OCI-LY1 (cell line): ENCODE measurements around the gene EPB41L2.
"Not testable (repeated sequence)": the region's sequence is repeated elsewhere in the genome, so short reads cannot be mapped to it uniquely, and the experiment has no call there.

Experiments used
- H2AFZ ChIP-seq: fragments of 200-600 bp; sonication (generic), shearing (Covaris generic); 2 replicates; pipeline ENCODE4 v1.6.0; 2014; ENCODE audit warnings: antibody characterized with exemption, mild to moderate bottlenecking, low read length
- H3F3A ChIP-seq: fragments of 200-600 bp; sonication (generic), shearing (Covaris generic); 2 replicates; pipeline ENCODE4 v1.6.0; 2014; ENCODE audit warnings: mild to moderate bottlenecking, antibody characterized with exemption, low read length, moderate library complexity; ENCODE audit not compliant: insufficient read depth
- H3K27ac ChIP-seq: fragments of 200-600 bp; sonication (generic); 2 replicates; pipeline ENCODE4 v1.5.1; 2014; ENCODE audit warnings: low read length, mixed run types, mild to moderate bottlenecking, low read depth; ENCODE audit not compliant: poor library complexity, severe bottlenecking
- H3K27me3 ChIP-seq: fragments of 200-600 bp; sonication (generic); 2 replicates; pipeline ENCODE4 v1.6.0; 2014; ENCODE audit warnings: antibody characterized with exemption, mild to moderate bottlenecking, low read length, moderate library complexity; ENCODE audit not compliant: insufficient read depth
- H3K36me3 ChIP-seq: fragments of 200-600 bp; sonication (generic); 2 replicates; pipeline ENCODE4 v1.6.1; 2014; ENCODE audit warnings: mild to moderate bottlenecking, antibody characterized with exemption, low read length, moderate library complexity, mixed read lengths; ENCODE audit not compliant: insufficient read depth
- H3K4me1 ChIP-seq: fragments of 200-600 bp; sonication (generic); 2 replicates; pipeline ENCODE4 v1.5.1; 2014; ENCODE audit warnings: mild to moderate bottlenecking, low read length, moderate library complexity; ENCODE audit not compliant: insufficient read depth, severe bottlenecking
- H3K4me2 ChIP-seq: fragments of 200-600 bp; sonication (generic), shearing (Covaris generic); 2 replicates; pipeline ENCODE4 v1.6.1; 2014; ENCODE audit warnings: low read length
- H3K4me3 ChIP-seq: fragments of 200-600 bp; sonication (generic); 2 replicates; pipeline ENCODE4 v1.5.1; 2014; ENCODE audit warnings: low read length, low read depth, mild to moderate bottlenecking, mixed read lengths; ENCODE audit not compliant: poor library complexity, severe bottlenecking
- H3K79me2 ChIP-seq: fragments of 200-600 bp; shearing (Covaris generic); 2 replicates; pipeline ENCODE4 v1.6.1; 2016; ENCODE audit warnings: mixed run types, low read length, mixed read lengths; ENCODE audit not compliant: insufficient read depth
- H3K9ac ChIP-seq: fragments of 200-600 bp; sonication (generic), shearing (Covaris generic); 2 replicates; pipeline ENCODE4 v1.6.1; 2014; ENCODE audit warnings: mild to moderate bottlenecking, low read length, mixed read lengths
- H3K9me2 ChIP-seq: fragments of 200-600 bp; sonication (generic), shearing (Covaris generic); 2 replicates; pipeline ENCODE4 v1.6.1; 2014; ENCODE audit warnings: low read depth, mild to moderate bottlenecking, low read length, mixed read lengths
- H3K9me3 ChIP-seq: fragments of 200-600 bp; shearing (Covaris generic); 2 replicates; pipeline ENCODE4 v1.6.1; 2014; ENCODE audit warnings: low read length, mixed read lengths
- H4K20me1 ChIP-seq: fragments of 200-600 bp; sonication (generic), shearing (Covaris generic); 2 replicates; pipeline ENCODE4 v1.6.0; 2016; ENCODE audit warnings: mild to moderate bottlenecking, low read length; ENCODE audit not compliant: insufficient read depth
- EZH2 ChIP-seq: fragments of 200-600 bp; sonication (generic), shearing (Covaris generic); IDR thresholded peaks from 2 replicates; pipeline ENCODE4 v1.8.0; 2017; ENCODE audit warnings: borderline replicate concordance, mixed run types, mild to moderate bottlenecking, antibody characterized with exemption, low read length, moderate library complexity, mixed read lengths
- TF ChIP-seq, protein P1 (sequence below): fragments of 200-600 bp; sonication (generic), shearing (Covaris generic); IDR thresholded peaks from 2 replicates; pipeline ENCODE4 v1.5.1; 2017; ENCODE audit warnings: mild to moderate bottlenecking, antibody characterized with exemption, low read length, moderate library complexity, mixed read lengths

The EPB41L2 gene

DNA sequence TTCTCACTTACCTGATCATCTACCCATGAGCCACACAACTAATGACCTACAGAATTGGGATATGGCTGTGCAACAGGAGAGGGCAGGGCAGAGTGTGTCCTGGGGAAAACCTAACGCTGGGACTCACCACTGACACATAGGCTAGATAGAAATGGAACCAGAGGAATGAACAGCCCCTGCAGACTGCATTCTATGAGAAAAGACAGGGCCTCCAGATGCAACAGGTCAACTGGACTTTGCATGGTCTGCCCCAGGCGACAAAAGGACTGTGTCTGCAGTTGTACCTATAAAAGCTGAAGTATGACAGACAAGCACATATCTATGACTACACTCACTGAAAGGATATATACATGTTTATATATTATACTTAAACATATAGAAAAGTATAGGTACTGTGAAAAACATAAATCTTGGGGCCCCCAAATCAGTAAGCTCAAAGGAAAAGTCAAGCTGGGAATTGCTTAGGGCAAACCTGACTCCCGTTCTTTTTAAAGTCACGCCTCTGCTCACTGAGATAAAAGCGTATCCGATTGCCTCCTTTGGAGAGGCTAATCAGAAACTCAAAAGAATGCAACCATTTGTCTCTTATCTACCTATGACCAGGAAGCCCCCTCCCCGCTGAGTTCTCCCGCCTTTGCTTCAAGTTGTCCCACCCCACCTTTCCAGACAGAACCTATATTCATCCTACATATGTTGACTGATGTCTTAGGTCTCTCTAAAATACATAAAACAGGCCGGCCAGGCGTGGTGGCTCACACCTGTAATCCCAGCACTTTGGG lies 68.5 kb downstream of the EPB41L2 start:
- Histone ChIP-seq H3K4me1 (peaks cover 7% of the 10 kb centered on the region), H3K4me3 (no peak overlapping the region), H3K4me2 (no peak overlapping the region), H3K27me3 (no peaks in the 10 kb centered on the region), H3F3A (no peaks in the 10 kb centered on the region), H3K9ac (no peak overlapping the region), H2AFZ (no peak overlapping the region), H3K27ac (no peak overlapping the region), H3K79me2 (no peaks in the 10 kb centered on the region), H3K36me3 (no peaks in the 10 kb centered on the region), H3K9me2 (no peaks in the 10 kb centered on the region), H3K9me3 (no peaks in the 10 kb centered on the region), H4K20me1 (no peaks in the 10 kb centered on the region)
- TF ChIP-seq EZH2: no peak
- TF ChIP-seq, protein P1, sequence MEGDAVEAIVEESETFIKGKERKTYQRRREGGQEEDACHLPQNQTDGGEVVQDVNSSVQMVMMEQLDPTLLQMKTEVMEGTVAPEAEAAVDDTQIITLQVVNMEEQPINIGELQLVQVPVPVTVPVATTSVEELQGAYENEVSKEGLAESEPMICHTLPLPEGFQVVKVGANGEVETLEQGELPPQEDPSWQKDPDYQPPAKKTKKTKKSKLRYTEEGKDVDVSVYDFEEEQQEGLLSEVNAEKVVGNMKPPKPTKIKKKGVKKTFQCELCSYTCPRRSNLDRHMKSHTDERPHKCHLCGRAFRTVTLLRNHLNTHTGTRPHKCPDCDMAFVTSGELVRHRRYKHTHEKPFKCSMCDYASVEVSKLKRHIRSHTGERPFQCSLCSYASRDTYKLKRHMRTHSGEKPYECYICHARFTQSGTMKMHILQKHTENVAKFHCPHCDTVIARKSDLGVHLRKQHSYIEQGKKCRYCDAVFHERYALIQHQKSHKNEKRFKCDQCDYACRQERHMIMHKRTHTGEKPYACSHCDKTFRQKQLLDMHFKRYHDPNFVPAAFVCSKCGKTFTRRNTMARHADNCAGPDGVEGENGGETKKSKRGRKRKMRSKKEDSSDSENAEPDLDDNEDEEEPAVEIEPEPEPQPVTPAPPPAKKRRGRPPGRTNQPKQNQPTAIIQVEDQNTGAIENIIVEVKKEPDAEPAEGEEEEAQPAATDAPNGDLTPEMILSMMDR: no peak

DNA sequence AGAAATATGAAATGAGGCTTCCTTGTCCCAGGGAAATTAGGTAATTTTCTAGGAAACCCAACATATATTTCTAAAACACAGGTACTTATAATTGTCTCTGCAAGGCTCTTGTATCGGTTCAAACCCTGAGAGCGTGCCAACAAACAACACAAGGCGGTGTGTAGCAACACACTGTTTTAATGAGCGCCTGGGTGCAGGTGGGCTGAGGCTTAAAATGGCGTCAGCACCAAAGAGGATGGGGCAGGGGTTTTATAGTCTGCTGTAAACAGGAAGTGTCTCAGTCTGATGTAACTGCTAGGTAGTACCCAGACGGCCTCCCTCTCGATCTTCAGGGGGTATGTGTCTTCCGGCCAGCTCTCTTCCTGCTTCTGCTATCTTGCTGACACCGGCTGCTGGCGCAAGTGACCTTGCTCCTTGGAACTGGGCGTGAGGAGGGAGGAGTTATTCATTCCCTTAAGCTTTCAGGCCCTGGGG lies 69.7 kb downstream of the EPB41L2 start:
- Histone ChIP-seq H3K9me2 (no peaks in the 10 kb centered on the region), H3F3A (no peaks in the 10 kb centered on the region), H2AFZ (no peak overlapping the region), H3K27ac (no peak overlapping the region), H3K9me3 (no peaks in the 10 kb centered on the region), H3K79me2 (no peaks in the 10 kb centered on the region), H3K4me1 (peaks cover 7% of the 10 kb centered on the region), H3K4me2 (no peak overlapping the region), H3K27me3 (no peaks in the 10 kb centered on the region), H4K20me1 (no peaks in the 10 kb centered on the region), H3K4me3 (no peak overlapping the region), H3K36me3 (no peaks in the 10 kb centered on the region), H3K9ac (no peak overlapping the region)
- TF ChIP-seq, protein P1: no peak
- TF ChIP-seq EZH2: no peak

- H3F3A ChIP-seq: no peaks in the 10 kb centered on the region
- no peak overlapping the region for H3K4me2 ChIP-seq
- H3K4me1 ChIP-seq: peaks cover 7% of the 10 kb centered on the region
- TF ChIP-seq, protein P1: no peak
- TF ChIP-seq EZH2: no peak
- no peaks in the 10 kb centered on the region for H3K79me2 ChIP-seq
- no peak overlapping the region for H3K27ac ChIP-seq
- no peaks in the 10 kb centered on the region for H4K20me1 ChIP-seq
- no peak overlapping the region for H2AFZ ChIP-seq
- H3K27me3 ChIP-seq: no peaks in the 10 kb centered on the region
- H3K9me2 ChIP-seq: no peaks in the 10 kb centered on the region
- no peaks in the 10 kb centered on the region for H3K9me3 ChIP-seq
- H3K36me3 ChIP-seq: no peaks in the 10 kb centered on the region
- no peak overlapping the region for H3K4me3 ChIP-seq
- no peak overlapping the region for H3K9ac ChIP-seq
These were observed 71.5 kb downstream of the EPB41L2 start for GRCh38 chr6:130991422-130992137.

- not testable (repeated sequence) for H3F3A ChIP-seq, H3K4me3 ChIP-seq, H2AFZ ChIP-seq, H3K4me1 ChIP-seq, H3K79me2 ChIP-seq, H4K20me1 ChIP-seq, H3K27ac ChIP-seq, H3K27me3 ChIP-seq, H3K4me2 ChIP-seq, H3K36me3 ChIP-seq, H3K9me2 ChIP-seq, H3K9me3 ChIP-seq, H3K9ac ChIP-seq
These were observed 75.5 kb downstream of the EPB41L2 start for GRCh38 chr6:130987539-130987938.
